ENCODE measurements around the gene DNAH7. TPM values are rescaled to one million over a fixed set of nuclear protein-coding genes. Genes with fewer than 3 reads are reported as not detected.

Gene DNAH7
- total and polyA plus RNA-seq, 9 donors = 0.30 to 27.3 (median 1.6) TPM

- intact Hi-C loops (cut with DNase I) = no loop called here
These were observed 32.2 kb downstream of the DNAH7 start for GRCh38 chr2:196036442-196036841.

GRCh38 chr2:196018037-196018436, 50.6 kb downstream of the DNAH7 start:
- intact Hi-C loops (cut with DNase I) = no loop called here

More at GRCh38 chr2:196036442-196036841, 32.2 kb downstream of the DNAH7 start:
- Histone ChIP-seq H3K27ac (no peak overlapping the region), H3K9me3 (no peaks in the 10 kb centered on the region), H3K4me1 (ENCODE audit: insufficient read depth) (no peaks in the 10 kb centered on the region), H3K27me3 (no peaks in the 10 kb centered on the region), H3K36me3 (no peaks in the 10 kb centered on the region), H3K4me3 (no peak overlapping the region)
- WGBS, 3 donors = 71 to 100% (median 99%) methylated on average over 2 of the region's 2 CpGs
- no peak for TF ChIP-seq POLR2A (IDR thresholded peaks at IDR 0.05)
- no peak for TF ChIP-seq EP300 (IDR thresholded peaks at IDR 0.05)
- TF ChIP-seq CTCF (IDR thresholded peaks at IDR 0.05) = no peak
- no peak for DNase-seq

DNA sequence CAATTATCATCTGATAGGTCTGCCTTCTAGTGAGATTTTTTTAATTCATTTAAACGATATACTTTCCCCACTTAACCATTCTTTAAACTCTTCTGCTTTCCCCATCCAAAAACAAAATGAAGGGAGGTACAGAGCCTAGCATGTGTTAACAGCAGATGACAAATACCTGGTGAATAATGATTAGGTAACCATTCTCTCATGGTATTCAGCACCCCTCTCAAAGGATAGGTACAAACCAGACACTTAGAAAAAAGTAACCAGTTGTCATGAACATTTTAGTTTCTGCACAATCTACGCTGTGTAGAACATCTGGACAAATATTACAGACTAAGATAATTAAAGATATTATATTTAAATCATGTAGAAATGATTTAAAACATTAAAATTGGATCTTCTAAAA, 56.3 kb downstream of the DNAH7 start:
- TF ChIP-seq EP300 (IDR thresholded peaks at IDR 0.05) (no peak), POLR2A (IDR thresholded peaks at IDR 0.05) (no peak), CTCF (IDR thresholded peaks at IDR 0.05) (no peak)
- intact Hi-C loops (cut with DNase I) = no loop called here
- Histone ChIP-seq H3K36me3 (no peaks in the 10 kb centered on the region), H3K27me3 (no peaks in the 10 kb centered on the region), H3K27ac (no peak overlapping the region), H3K4me3 (no peak overlapping the region), H3K9me3 (no peaks in the 10 kb centered on the region), H3K4me1 (ENCODE audit: insufficient read depth) (no peaks in the 10 kb centered on the region)
- WGBS, 3 donors = 76 to 84% (median 82%) methylated on average over 2 of the region's 2 CpGs
- no peak for DNase-seq

More at GRCh38 chr2:196018037-196018436, 50.6 kb downstream of the DNAH7 start:
- H3K36me3 ChIP-seq = no peaks in the 10 kb centered on the region
- WGBS, 3 donors = 78 to 87% (median 85%) methylated on average over 2 of the region's 2 CpGs
- H3K9me3 ChIP-seq = no peaks in the 10 kb centered on the region
- H3K27ac ChIP-seq = no peak overlapping the region
- DNase-seq = no peak
- no peak overlapping the region for H3K4me3 ChIP-seq
- no peaks in the 10 kb centered on the region for H3K27me3 ChIP-seq
- no peaks in the 10 kb centered on the region for H3K4me1 ChIP-seq (ENCODE audit: insufficient read depth)
- TF ChIP-seq CTCF (IDR thresholded peaks at IDR 0.05) = no peak
- TF ChIP-seq POLR2A (IDR thresholded peaks at IDR 0.05) = no peak
- no peak for TF ChIP-seq EP300 (IDR thresholded peaks at IDR 0.05)

DNA sequence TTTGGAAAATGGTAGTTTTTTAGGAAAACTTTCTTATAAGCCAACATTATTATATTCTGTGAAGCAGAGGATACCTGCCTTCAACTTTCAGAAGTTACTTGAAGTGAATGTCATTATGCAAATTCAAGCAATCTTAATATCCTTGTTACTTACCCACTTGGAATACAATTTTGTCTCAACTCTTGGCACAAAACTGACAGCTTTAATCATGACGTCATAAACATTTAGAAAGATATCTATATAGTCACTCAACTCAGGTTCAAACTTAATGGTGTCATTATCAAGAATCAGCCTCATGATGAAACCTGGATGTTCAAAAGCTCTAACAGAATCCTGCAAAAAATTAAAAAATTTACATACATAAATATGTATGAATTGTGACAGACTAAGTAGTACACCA, 68.1 kb downstream of the DNAH7 start:
- WGBS, 3 donors = 91 to 95% (median 94%) methylated on average over 1 of the region's 1 CpG
- H3K27ac ChIP-seq = no peak overlapping the region
- intact Hi-C loops (cut with DNase I) = no loop called here

More for the DNA sequence above, 68.1 kb downstream of the DNAH7 start:
- no peaks in the 10 kb centered on the region for H3K36me3 ChIP-seq
- H3K27me3 ChIP-seq = no peaks in the 10 kb centered on the region
- no peak overlapping the region for H3K4me3 ChIP-seq
- H3K4me1 ChIP-seq (ENCODE audit: insufficient read depth) = no peaks in the 10 kb centered on the region
- no peaks in the 10 kb centered on the region for H3K9me3 ChIP-seq
- DNase-seq = no peak
- TF ChIP-seq POLR2A (IDR thresholded peaks at IDR 0.05) = no peak
- no peak for TF ChIP-seq EP300 (IDR thresholded peaks at IDR 0.05)
- no peak for TF ChIP-seq CTCF (IDR thresholded peaks at IDR 0.05)

All from ovary (tissue), 9 donors.